Liver (tissue), 9 donors: Measurements from ENCODE around the gene ULK4. TPM values are rescaled to one million over a fixed set of nuclear protein-coding genes. Genes with fewer than 3 reads are reported as not detected.

ENCODE experiments used
- DNase-seq: peaks from one replicate; pipeline ENCODE4 v3.0.0-alpha.2; 2017; ENCODE audit warnings: low spot score
- H3K27ac ChIP-seq, 2 donors: one replicate each; pipeline ENCODE4 v1.7.0; 2013; ENCODE audit warnings: inconsistent platforms in 2 of 2, low read length in 2 of 2, control low read depth in 1 of 2, low read depth in 1 of 2, mild to moderate bottlenecking in 1 of 2
- H3K27me3 ChIP-seq, 4 donors: one replicate each; pipeline versions ENCODE4 v1.6.1 to v1.7.0; 2013; ENCODE audit warnings: low read length in 3 of 4, inconsistent platforms in 1 of 4, mild to moderate bottlenecking in 1 of 4, moderate library complexity in 1 of 4; ENCODE audit not compliant: control insufficient read depth in 4 of 4, insufficient read depth in 4 of 4
- H3K36me3 ChIP-seq, 4 donors: one replicate each; pipeline versions ENCODE4 v1.6.1 to v1.7.0; 2013; ENCODE audit warnings: low read length in 3 of 4, mild to moderate bottlenecking in 3 of 4, low read depth in 1 of 4, moderate library complexity in 1 of 4; ENCODE audit not compliant: control insufficient read depth in 4 of 4, insufficient read depth in 3 of 4
- H3K4me1 ChIP-seq, 4 donors: one replicate each; pipeline versions ENCODE4 v1.6.1 to v1.7.0; 2013; ENCODE audit warnings: low read length in 3 of 4, mild to moderate bottlenecking in 3 of 4, moderate library complexity in 1 of 4; ENCODE audit not compliant: control insufficient read depth in 4 of 4, insufficient read depth in 4 of 4
- H3K4me3 ChIP-seq, 3 donors: one replicate each; pipeline versions ENCODE4 v1.6.1 to v1.7.0; 2013; ENCODE audit warnings: low read length in 3 of 3, control low read depth in 1 of 3, low read depth in 1 of 3, mild to moderate bottlenecking in 1 of 3
- H3K9ac ChIP-seq, 2 donors: one replicate each; pipeline ENCODE4 v1.7.0; 2013; ENCODE audit warnings: low read length in 2 of 2, mild to moderate bottlenecking in 2 of 2, moderate library complexity in 2 of 2, control low read depth in 1 of 2, low read depth in 1 of 2
- H3K9me3 ChIP-seq, 4 donors: one replicate each; pipeline versions ENCODE4 v1.6.1 to v1.7.0; 2013; ENCODE audit warnings: low read length in 3 of 4; ENCODE audit not compliant: control insufficient read depth in 4 of 4
- EGR1 ChIP-seq, 2 donors: IDR thresholded peaks; 2 replicates each; pipeline ENCODE4 v1.6.1; 2016 to 2018; ENCODE audit warnings: antibody characterized with exemption in 2 of 2, low read depth in 2 of 2
- FOXA1 ChIP-seq: IDR thresholded peaks from 2 replicates; pipeline ENCODE4 v1.6.1; 2016; ENCODE audit warnings: antibody characterized with exemption
- FOXA2 ChIP-seq: IDR thresholded peaks from 2 replicates; pipeline ENCODE4 v1.6.1; 2016; ENCODE audit warnings: antibody characterized with exemption
- GABPA ChIP-seq, 2 donors: IDR thresholded peaks in 1 of 2; conservative IDR thresholded peaks in 1 of 2; 2 replicates each; pipeline ENCODE4 v1.6.1; 2016; ENCODE audit warnings: antibody characterized with exemption in 2 of 2, mild to moderate bottlenecking in 1 of 2, moderate library complexity in 1 of 2
- HNF4A ChIP-seq, 2 donors: conservative IDR thresholded peaks; 2 replicates each; pipeline ENCODE4 v1.6.1; 2016; ENCODE audit warnings: antibody characterized with exemption in 2 of 2, mild to moderate bottlenecking in 2 of 2
- HNF4G ChIP-seq: IDR thresholded peaks from 2 replicates; pipeline ENCODE4 v1.6.1; 2016; ENCODE audit warnings: antibody characterized with exemption
- JUND ChIP-seq, 2 donors: IDR thresholded peaks; 2 replicates each; pipeline ENCODE4 v1.6.1; 2016; ENCODE audit warnings: antibody characterized with exemption in 2 of 2
- NR2F2 ChIP-seq: IDR thresholded peaks from 2 replicates; pipeline ENCODE4 v1.6.1; 2016; ENCODE audit warnings: antibody characterized with exemption
- RAD21 ChIP-seq, 2 donors: IDR thresholded peaks; 2 replicates each; pipeline ENCODE4 v1.6.1; 2016; ENCODE audit warnings: antibody characterized with exemption in 2 of 2, mild to moderate bottlenecking in 2 of 2
- RXRA ChIP-seq, 2 donors: IDR thresholded peaks; 2 replicates each; pipeline ENCODE4 v1.6.1; 2017 to 2018; ENCODE audit warnings: antibody characterized with exemption in 2 of 2, mild to moderate bottlenecking in 1 of 2
- SP1 ChIP-seq: IDR thresholded peaks from 2 replicates; pipeline ENCODE4 v1.6.1; 2018; ENCODE audit warnings: antibody characterized with exemption, mild to moderate bottlenecking
- TAF1 ChIP-seq: conservative IDR thresholded peaks from 2 replicates; pipeline ENCODE4 v1.6.1; 2016; ENCODE audit warnings: antibody characterized with exemption, mild to moderate bottlenecking
- YY1 ChIP-seq: IDR thresholded peaks from 2 replicates; pipeline ENCODE4 v1.6.1; 2016; ENCODE audit warnings: antibody characterized with exemption, mild to moderate bottlenecking
- WGBS: extraction: QIAGEN DNeasy Blood & Tissue Kit; methylation state at CpG from one replicate; pipeline ENCODE4 v1.1.7; 2013; 5-methylcytosine and 5-hydroxymethylcytosine counted together
- polyA plus RNA-seq, 2 donors: library from polyadenylated mRNA; stranded (reverse) in 1 of 2; unstranded in 1 of 2; fragments of 200-250 nt in 1 of 2; fragments of >200 nt in 1 of 2; fragmentation: Nextera tagmentation in 1 of 2; extraction: Ambion mirVana in 1 of 2; gene quantifications; one replicate each; pipeline versions ENCODE4 v1.2.1 to v1.2.3, GENCODE V29; 2013 to 2015
- total RNA-seq, 2 donors: library from RNA; depleted of rRNA; stranded (reverse); fragments of >200 nt; gene quantifications; one replicate each; pipeline ENCODE4 v1.2.3, GENCODE V29; 2014
- TF ChIP-seq, protein P1 (sequence below): IDR thresholded peaks from 2 replicates; pipeline ENCODE4 v1.6.1; 2016; ENCODE audit warnings: antibody characterized with exemption
- TF ChIP-seq, protein P2 (sequence below): IDR thresholded peaks from 2 replicates; pipeline ENCODE4 v1.6.1; 2016; ENCODE audit warnings: antibody characterized with exemption
- TF ChIP-seq, protein P3 (sequence below): IDR thresholded peaks from 2 replicates; pipeline ENCODE4 v1.6.1; 2016; ENCODE audit warnings: antibody characterized with exemption
- TF ChIP-seq, protein P4 (sequence below): IDR thresholded peaks from 2 replicates; pipeline ENCODE4 v1.6.1; 2016; ENCODE audit warnings: antibody characterized with exemption, mild to moderate bottlenecking
- TF ChIP-seq, protein P5 (sequence below): fragments of 150-350 bp; IDR thresholded peaks from 2 replicates; pipeline ENCODE4 v1.5.1; 2017; ENCODE audit warnings: improper control_type of control experiment, low read depth, low read length; ENCODE audit not compliant: missing input control
- donor health status: healthy.
- donor health status: healthy.
- donor health status: healthy.
- donor health status: healthy.
- donor health status: healthy.

Gene ULK4
- total and polyA plus RNA-seq, 4 donors = 1.1 to 11.5 (median 3.2) TPM

DNA sequence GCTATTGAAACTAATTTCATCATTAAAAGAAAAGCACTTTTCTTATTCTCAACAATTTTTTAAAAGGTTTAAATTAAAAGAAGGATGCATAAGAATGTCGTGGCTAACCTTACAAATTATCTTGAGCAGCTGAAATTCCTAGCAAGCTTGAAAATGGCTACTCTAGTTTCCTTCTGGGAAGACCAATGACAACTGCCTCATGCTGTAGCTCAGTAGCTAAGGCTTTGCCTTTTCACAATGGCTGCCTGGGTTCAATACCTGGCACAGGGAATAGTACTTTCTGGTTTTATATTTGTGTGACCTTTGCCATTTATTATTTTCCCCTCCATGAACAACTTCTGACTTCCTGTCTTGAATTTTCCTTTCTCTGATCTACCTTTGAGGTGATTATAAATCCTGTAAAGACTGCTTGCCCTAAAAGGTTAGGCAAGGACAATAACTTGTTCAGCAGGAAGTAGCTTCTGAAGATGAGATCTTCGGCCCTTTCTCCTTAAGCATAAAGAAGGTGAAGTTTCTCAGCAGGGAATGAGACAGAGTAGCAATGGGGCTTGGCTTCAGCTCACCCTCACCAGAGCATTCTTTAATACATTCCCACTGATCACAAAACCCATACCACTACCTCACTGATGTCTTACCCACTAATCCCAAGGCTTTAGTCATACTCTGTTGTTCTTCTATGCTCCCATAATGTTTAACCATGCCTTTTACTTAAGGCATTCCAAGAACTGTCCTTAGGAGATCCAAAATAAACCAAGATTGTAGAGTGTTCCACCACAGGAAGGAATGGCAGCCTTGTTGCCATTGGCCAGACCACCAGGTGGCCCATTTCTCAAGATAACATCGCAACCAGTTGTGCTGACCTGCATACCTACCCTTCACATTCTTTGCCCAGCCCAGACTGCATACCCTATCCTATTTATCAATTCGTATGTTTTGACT is 276.8 kb downstream of the ULK4 start:
- Histone ChIP-seq H3K4me3 (no peak overlapping the region), H3K9me3 (no peaks in the 10 kb centered on the region), H3K4me1 (peaks cover 0 to 25% (median 6%) of the 10 kb centered on the region in 4 donors), H3K27ac (no peak overlapping the region), H3K9ac (no peak overlapping the region), H3K36me3 (no peaks in the 10 kb centered on the region), H3K27me3 (no peaks in the 10 kb centered on the region)
- DNase-seq = no peak
- 93% methylated on average over 4 of the region's 4 CpGs for WGBS
- TF ChIP-seq RXRA (IDR thresholded peaks at IDR 0.05) (no peak), GABPA (IDR thresholded peaks at IDR 0.05 in 1 of 2, conservative IDR thresholded peaks at IDR 0.05 in 1 of 2) (no peak), YY1 (no peak), NR2F2 (no peak), FOXA2 (no peak)
- TF ChIP-seq, protein P1, sequence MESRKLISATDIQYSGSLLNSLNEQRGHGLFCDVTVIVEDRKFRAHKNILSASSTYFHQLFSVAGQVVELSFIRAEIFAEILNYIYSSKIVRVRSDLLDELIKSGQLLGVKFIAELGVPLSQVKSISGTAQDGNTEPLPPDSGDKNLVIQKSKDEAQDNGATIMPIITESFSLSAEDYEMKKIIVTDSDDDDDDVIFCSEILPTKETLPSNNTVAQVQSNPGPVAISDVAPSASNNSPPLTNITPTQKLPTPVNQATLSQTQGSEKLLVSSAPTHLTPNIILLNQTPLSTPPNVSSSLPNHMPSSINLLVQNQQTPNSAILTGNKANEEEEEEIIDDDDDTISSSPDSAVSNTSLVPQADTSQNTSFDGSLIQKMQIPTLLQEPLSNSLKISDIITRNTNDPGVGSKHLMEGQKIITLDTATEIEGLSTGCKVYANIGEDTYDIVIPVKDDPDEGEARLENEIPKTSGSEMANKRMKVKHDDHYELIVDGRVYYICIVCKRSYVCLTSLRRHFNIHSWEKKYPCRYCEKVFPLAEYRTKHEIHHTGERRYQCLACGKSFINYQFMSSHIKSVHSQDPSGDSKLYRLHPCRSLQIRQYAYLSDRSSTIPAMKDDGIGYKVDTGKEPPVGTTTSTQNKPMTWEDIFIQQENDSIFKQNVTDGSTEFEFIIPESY = no peak
- TF ChIP-seq, protein P2, sequence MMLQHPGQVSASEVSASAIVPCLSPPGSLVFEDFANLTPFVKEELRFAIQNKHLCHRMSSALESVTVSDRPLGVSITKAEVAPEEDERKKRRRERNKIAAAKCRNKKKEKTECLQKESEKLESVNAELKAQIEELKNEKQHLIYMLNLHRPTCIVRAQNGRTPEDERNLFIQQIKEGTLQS = no peak

DNA sequence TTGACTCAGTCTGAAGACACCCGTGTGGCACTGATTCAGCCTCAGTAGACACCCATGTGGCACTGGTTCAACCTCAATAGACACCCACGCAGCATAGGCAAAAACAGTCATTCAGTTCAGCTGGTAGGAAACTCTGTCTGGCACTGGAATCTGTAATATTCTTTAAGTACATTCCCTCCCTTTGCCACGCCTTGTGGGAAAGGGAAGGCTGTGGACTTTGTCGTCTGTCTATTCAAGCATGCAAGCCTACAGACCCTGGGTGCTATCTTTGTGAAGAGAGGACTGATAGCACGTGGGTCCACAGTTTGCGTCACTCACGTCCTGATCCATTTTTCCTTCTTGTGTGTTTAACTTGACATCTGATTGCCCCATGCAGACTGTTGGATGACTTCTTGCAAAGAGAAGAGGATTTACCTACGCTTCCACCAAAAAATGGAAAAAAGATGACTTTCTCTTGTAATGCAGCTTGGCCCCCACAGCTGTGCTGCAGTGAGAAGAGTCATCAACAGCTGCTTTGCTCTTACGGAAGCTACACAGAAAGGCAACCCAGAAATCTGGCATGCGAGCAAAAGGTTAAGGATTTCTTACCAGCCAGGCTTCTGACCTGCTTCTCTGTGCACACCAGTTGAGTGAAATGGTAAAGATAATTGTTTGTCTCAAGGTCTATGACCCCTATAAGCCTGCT is 278.1 kb downstream of the ULK4 start:
- Histone ChIP-seq H3K9ac (no peak overlapping the region), H3K4me3 (no peak overlapping the region), H3K36me3 (no peaks in the 10 kb centered on the region), H3K27me3 (no peaks in the 10 kb centered on the region), H3K27ac (peak overlapping the region; percentile 48 to 53), H3K9me3 (no peaks in the 10 kb centered on the region), H3K4me1 (peaks cover 0 to 21% (median 4%) of the 10 kb centered on the region in 4 donors)
- no peak for TF ChIP-seq TAF1
- TF ChIP-seq SP1 = peak; percentile 40
- TF ChIP-seq, protein P3, sequence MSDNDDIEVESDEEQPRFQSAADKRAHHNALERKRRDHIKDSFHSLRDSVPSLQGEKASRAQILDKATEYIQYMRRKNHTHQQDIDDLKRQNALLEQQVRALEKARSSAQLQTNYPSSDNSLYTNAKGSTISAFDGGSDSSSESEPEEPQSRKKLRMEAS = peak; percentile 24
- no peak for TF ChIP-seq RAD21 (IDR thresholded peaks at IDR 0.05)
- no peak for TF ChIP-seq GABPA (IDR thresholded peaks at IDR 0.05 in 1 of 2, conservative IDR thresholded peaks at IDR 0.05 in 1 of 2)
- TF ChIP-seq, protein P1 = no peak
- TF ChIP-seq, protein P4, sequence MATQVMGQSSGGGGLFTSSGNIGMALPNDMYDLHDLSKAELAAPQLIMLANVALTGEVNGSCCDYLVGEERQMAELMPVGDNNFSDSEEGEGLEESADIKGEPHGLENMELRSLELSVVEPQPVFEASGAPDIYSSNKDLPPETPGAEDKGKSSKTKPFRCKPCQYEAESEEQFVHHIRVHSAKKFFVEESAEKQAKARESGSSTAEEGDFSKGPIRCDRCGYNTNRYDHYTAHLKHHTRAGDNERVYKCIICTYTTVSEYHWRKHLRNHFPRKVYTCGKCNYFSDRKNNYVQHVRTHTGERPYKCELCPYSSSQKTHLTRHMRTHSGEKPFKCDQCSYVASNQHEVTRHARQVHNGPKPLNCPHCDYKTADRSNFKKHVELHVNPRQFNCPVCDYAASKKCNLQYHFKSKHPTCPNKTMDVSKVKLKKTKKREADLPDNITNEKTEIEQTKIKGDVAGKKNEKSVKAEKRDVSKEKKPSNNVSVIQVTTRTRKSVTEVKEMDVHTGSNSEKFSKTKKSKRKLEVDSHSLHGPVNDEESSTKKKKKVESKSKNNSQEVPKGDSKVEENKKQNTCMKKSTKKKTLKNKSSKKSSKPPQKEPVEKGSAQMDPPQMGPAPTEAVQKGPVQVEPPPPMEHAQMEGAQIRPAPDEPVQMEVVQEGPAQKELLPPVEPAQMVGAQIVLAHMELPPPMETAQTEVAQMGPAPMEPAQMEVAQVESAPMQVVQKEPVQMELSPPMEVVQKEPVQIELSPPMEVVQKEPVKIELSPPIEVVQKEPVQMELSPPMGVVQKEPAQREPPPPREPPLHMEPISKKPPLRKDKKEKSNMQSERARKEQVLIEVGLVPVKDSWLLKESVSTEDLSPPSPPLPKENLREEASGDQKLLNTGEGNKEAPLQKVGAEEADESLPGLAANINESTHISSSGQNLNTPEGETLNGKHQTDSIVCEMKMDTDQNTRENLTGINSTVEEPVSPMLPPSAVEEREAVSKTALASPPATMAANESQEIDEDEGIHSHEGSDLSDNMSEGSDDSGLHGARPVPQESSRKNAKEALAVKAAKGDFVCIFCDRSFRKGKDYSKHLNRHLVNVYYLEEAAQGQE = no peak
- TF ChIP-seq, protein P5, sequence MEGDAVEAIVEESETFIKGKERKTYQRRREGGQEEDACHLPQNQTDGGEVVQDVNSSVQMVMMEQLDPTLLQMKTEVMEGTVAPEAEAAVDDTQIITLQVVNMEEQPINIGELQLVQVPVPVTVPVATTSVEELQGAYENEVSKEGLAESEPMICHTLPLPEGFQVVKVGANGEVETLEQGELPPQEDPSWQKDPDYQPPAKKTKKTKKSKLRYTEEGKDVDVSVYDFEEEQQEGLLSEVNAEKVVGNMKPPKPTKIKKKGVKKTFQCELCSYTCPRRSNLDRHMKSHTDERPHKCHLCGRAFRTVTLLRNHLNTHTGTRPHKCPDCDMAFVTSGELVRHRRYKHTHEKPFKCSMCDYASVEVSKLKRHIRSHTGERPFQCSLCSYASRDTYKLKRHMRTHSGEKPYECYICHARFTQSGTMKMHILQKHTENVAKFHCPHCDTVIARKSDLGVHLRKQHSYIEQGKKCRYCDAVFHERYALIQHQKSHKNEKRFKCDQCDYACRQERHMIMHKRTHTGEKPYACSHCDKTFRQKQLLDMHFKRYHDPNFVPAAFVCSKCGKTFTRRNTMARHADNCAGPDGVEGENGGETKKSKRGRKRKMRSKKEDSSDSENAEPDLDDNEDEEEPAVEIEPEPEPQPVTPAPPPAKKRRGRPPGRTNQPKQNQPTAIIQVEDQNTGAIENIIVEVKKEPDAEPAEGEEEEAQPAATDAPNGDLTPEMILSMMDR = no peak
- no peak for TF ChIP-seq FOXA1
- no peak for TF ChIP-seq JUND (IDR thresholded peaks at IDR 0.05)
- TF ChIP-seq, protein P2 = no peak
- no peak for TF ChIP-seq HNF4G
- peak; percentile 57 to 68 for TF ChIP-seq HNF4A (conservative IDR thresholded peaks at IDR 0.05)
- TF ChIP-seq RXRA (IDR thresholded peaks at IDR 0.05) = peak in 1 of 2 donors; percentile 49
- TF ChIP-seq EGR1 (IDR thresholded peaks at IDR 0.05; ENCODE audit: low read depth in 2 of 2) = peak in 1 of 2 donors; percentile 8
- 78% methylated on average over 10 of the region's 10 CpGs for WGBS
- DNase-seq = no peak
